T-helper 2 cell treated with Interferon-gamma antibody and Interleukin-4, amounts not matched to agents 5 μg/mL and 100 μg/mL, for 36 hours (primary cell): ENCODE data around the gene RNF41.

Experiments used
- DNase-seq: peaks from one replicate; pipeline ENCODE4 v3.0.0; 2021; ENCODE audit warnings: low spot score
- H3K27ac Mint-ChIP-seq: one replicate; pipeline ENCODE4 v1.8.0; 2021; ENCODE audit warnings: mild to moderate bottlenecking, mixed read lengths
- H3K27me3 Mint-ChIP-seq: one replicate; pipeline ENCODE4 v1.8.0; 2021; ENCODE audit warnings: low read depth, mixed read lengths
- H3K36me3 Mint-ChIP-seq: one replicate; pipeline ENCODE4 v1.8.0; 2021; ENCODE audit warnings: low read depth, mixed read lengths
- H3K4me1 Mint-ChIP-seq: one replicate; pipeline ENCODE4 v1.8.0; 2021; ENCODE audit warnings: low read depth, mixed read lengths
- H3K4me3 Mint-ChIP-seq: one replicate; pipeline ENCODE4 v1.8.0; 2022; ENCODE audit warnings: mild to moderate bottlenecking, moderate library complexity, mixed read lengths
- H3K9me3 Mint-ChIP-seq: one replicate; pipeline ENCODE4 v1.8.0; 2021; ENCODE audit warnings: mixed read lengths

RNF41 gene

DNA sequence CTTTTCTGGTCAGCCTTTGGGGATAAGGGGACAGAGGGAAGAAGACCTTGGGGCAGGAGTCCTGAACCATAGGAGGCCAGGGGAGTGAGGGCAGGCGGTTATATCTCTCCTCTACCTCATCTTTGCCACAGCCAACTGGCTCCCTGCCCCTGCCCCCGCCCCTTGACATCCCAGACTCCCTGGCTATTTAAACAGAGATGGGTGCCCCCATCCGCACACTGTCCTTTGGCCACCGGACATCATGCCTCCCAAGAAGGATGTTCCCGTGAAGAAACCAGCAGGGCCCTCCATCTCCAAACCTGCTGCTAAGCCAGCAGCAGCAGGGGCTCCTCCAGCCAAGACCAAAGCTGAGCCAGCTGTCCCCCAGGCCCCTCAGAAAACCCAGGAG is 68.0 kb downstream of the RNF41 start:
- peak overlapping the region; percentile 100 for H3K27ac Mint-ChIP-seq
- H3K36me3 Mint-ChIP-seq: peaks cover 23% of the 10 kb centered on the region
- H3K27me3 Mint-ChIP-seq: no peaks in the 10 kb centered on the region
- DNase-seq: no peak
- H3K9me3 Mint-ChIP-seq: no peaks in the 10 kb centered on the region
- peaks cover 36% of the 10 kb centered on the region for H3K4me1 Mint-ChIP-seq
- peak overlapping the region; percentile 94 for H3K4me3 Mint-ChIP-seq

DNA sequence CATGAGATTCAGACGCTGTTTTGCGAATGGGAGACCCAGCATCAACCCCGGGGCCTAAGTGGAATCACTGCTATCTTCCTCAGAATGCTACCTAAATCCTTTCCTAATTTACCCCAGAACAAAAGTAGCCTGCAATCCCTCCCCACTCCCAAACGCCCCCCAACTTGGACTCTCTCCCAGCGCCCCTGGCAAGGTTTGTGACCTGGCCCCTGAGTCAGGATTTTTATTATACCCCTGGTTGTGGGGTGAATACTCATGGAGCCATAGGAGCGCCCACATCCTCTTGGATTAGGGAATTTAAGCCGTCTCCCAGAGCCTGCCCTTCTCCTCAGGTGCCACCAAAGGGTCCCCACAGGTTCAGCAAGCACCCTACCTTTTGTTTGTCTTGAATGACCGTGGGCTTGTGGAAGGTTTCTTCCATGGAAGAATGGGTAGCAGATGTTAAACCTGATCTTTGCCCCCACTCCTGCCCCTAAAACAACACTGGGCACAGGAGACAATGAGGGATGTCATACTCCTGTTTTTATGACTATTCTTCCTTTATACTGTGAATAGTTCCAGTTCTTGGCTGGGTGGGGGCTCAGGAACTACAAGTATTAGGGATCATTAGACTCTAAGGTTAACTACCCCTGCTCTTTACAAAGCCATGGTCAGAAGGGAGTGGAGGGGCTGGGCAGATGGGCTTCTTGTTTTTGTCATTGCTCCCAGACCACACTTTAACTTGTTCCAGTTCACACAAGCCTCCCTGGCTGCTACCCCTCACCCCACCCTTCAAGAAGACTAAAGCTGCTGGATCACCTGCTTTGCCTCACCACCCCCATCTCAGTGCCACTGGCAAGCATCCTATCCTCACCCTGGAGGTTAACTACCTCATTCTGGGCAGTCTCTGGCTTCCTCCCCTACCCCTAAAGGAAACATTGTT is 68.7 kb downstream of the RNF41 start:
- peaks cover 36% of the 10 kb centered on the region for H3K4me1 Mint-ChIP-seq
- no peaks in the 10 kb centered on the region for H3K27me3 Mint-ChIP-seq

More for the DNA sequence above, 68.7 kb downstream of the RNF41 start:
- no peaks in the 10 kb centered on the region for H3K9me3 Mint-ChIP-seq
- H3K4me3 Mint-ChIP-seq: peak overlapping the region; percentile 94
- no peak for DNase-seq
- H3K36me3 Mint-ChIP-seq: peaks cover 17% of the 10 kb centered on the region
- H3K27ac Mint-ChIP-seq: peak overlapping the region; percentile 100
